Medulla oblongata (tissue), 1 donor: ENCODE results near the gene GPC6.

Experiments used
- DNase-seq: peaks from one replicate; pipeline ENCODE4 v3.0.0-alpha.2; 2015; ENCODE audit errors: extremely low spot score

Gene GPC6

DNA sequence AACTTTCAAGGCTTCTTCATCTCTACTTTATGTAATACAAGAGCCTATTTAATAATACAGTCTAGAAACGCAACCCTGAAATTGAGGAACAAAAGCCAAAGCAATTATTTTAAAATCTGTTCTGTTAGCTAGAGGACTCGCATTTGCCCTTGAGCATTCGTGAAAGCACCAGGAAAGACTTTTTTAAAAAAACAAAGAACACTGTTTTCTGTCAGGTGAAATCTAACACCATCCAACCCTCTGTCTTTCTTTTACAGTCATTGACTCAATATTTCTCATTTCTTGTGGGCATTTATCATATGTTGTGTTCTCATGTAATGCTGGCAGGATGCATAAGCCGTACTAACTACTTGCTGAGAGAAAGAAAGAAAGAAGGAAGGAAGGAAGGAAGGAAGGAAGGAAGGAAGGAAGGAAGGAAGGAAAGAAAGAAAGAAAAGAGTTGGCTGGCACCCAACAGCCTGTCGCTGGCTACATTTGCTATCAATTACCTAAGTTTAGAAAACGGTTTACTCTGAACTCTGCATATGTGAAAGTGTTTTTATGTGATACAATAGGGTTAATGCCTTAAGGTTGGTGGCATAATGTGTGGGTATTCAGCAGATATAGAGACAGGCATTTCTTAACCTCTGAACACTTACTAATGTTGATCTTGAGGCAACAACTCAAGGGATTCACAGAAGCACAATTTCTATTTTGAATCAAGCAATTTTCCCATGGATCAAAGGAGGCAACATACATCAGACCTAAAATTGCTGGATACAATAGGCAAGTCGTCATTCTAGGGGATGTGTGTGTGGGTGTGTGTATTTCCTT is 807.4 kb downstream of the GPC6 start:
- DNase-seq = no peak

DNA sequence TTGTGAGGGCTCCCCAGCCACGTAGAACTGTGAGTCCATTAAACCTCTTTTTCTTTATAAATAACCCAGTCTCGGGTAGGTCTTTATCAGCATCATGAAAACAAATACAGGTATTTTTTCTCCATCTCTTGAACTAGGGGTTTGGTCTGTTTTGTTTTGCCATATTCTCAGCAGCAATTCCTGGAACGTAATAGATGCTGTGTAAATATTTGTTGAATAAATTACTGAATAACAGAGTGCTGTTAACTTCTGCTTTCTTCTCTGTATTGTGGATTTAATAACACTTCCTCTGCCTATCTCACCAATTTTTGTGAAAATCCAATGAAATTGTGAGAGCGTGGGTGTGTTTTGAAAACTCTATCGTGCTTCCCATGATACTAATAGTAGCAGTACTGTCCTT is 823.4 kb downstream of the GPC6 start:
- DNase-seq = no peak

DNA sequence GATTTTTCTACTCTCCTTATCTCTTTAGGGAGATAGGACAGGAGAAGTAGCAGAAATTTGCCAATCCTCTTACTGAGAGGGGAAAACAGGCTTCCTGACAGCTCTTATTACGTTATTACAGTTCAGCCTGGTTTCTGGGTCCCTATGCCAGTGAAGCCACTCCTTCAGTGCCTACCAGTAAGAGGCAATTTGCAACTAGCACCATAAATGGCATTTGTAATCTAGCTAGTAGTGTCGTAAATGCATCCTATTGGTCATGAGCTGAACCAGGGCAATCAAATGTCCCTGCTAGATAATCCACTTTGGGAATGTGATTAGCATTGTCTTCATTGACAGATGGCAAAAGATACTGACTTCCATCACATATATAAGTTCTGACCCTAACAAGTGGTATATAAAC is 824.1 kb downstream of the GPC6 start:
- DNase-seq = no peak

DNA sequence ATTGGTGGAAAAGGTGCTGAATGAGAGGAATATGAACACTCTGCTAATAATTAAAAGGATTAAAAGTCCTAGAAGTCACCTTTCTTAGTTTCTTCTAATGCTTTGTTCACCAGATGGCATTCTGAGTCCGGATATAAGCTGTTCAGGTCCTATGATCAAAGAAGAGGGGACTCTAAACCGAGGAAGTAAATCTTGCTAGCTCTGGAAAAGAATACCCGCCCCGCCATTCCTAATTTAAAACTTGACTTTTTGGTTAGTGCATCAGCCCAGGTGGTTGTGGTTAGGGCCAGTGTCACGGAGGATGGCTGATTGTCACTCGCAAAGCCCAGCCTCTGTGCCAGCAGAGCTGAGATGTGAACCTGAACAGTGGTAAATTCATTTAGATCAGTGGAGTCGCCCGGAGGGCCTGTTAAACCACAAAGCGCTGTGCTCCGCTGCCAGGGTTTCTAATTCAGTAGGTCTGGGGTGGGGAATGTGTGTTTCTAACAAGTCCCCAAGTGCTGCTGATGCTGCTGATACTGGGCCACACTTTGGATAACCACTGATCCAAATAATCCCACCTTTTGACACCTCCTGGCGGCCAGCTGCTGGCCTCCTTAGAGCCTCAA is 827.5 kb downstream of the GPC6 start:
- DNase-seq = no peak

DNA sequence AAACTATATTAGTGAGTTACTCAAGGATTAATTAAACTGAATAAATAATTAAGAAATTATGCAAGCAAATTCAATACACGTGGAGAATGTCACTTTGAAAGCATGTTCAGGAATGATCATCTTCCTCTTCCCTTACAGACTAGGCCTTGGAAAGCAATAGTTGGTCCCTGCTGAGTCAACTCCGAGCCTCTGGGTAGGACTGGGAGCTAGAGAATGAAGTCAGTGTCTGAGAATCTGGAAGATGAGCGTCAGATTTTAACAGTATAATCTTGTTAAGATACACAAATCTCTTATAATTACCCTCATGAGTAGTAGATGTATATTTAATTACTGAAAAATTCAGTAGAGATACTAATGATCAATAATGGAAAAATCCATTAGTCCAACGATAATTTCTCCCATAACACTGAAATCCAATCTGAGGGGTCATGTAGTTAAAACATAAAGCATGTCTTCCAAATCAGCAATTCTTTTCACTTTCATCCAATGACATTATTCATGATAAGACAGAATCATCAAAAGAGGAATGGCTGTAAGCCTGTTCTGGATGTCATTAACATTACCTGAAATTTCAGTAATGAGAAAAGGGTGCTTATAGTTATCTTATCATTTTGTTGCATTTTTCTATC is 829.9 kb downstream of the GPC6 start:
- DNase-seq = no peak

DNA sequence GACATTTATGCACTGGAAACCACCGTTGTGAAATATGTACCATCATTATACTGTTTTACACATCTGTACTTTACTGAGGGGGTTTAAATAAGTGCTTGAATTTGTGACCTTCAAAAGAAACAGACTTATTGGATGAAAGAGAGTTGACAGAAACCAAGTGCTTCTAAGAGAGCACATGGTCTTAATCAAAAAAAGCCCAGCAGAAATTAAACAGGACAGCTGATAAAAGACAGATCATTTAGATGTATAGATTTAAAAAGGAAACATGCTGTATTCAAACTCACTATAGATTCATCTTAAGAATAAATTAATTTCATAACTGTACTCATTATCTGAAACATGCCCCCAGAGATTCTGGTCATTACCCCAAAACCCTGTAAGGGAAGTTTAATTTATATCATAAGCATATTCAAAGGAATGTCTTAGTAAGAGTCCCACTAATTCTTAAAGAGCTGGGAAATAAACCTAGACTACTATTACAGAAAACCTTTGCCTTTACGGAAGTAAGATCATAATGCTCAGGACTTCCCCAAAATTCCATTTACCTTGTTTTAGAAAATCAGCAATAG is 831.1 kb downstream of the GPC6 start:
- no peak for DNase-seq

DNA sequence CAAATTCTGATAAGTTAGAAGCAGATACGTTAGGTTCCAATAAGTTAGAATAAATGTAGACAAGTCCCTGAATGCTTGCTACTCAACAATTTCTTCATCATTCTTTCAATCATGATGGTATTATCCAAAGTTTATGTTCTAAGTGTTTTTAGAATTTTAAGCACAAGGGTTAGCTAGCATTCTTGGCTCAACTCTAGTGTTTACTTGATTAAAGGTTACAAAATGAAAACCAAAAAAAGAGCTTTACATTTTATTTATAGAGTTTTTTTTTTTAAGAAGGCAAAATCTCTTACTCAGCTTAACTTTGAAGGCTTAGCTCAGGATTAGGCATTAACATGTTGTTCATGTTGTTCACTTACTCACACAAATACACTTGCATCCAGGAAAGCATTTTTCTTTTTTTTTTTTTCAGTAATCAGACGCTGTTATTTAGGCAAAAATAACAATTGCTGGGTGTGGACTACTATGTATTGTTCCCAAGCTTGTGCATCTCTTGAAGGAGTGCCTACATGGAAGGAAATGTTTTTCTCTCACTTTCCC is 832.3 kb downstream of the GPC6 start:
- no peak for DNase-seq

DNA sequence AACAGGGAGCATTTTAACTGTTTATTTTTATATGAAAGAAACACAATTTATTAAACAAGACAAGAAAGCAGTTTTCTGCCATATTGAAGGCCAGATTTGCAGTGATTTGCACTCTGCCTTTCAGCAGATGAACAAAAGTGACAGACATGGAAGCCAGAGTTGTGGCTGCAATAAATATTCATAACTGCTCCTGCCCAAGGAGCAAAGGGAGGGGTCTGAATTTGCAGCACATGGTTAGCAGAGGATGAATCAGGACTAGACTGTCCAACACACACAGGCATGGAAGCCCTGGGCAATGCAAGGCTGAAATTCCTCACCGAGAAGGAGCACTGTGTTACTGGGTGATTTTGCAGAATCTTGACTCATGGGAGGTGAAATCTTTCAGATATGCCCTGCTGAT is 834.7 kb downstream of the GPC6 start:
- no peak for DNase-seq

DNA sequence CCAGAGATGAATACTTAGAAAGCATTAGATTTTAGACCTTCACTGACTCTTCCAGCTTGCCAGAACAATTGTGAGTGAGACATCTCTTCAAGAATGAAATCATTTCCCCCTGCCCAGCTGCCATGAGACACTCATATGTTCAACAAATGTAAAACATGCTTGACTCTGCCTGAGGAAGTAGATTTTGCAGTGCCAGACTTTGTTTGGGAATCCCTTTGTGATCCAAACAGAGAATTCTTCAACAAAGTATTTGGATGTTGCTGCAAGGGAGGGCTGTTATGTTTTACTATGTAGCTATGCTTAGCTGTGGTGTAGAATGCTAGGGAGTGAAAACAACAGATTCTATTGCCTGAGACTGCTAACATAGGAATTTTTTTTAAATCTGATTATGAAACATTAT is 836.5 kb downstream of the GPC6 start:
- no peak for DNase-seq

DNA sequence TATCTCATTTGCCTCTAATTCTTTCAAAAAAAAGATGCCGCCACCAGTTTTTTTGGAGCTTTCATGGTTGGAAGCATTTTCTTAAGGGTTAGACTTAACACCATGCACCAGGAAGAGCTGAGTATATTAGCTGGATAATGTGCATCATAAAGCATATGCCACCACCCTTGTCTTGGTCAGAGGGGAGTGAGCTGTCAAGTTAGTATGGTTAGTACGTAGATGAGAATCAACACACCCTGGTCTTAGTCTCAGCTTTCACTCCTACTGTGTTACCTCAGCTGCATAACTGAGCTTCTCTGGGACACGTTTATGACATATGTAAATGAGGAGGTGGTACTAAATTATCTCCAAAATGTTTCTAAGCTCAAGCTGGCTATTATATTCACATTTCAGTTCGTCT is 837.2 kb downstream of the GPC6 start:
- no peak for DNase-seq

DNA sequence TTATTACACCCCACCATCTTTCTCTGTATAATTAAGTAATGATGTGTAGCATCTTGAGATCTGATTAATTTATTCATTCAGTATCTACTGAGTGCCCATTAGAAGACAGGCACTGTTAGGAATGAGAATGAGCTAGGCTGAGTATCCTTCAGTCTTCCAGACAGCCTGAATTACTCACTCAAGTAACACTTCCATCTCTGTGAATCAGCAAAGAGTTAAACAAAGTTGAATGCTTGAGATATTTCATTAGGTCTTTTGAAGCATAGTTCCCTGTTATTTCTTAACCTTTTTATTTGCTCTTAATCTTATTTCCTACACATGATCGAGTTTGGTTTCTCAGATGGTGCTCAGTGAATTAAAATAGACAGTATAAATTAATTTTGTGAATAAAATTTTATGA is 839.1 kb downstream of the GPC6 start:
- DNase-seq = no peak

DNA sequence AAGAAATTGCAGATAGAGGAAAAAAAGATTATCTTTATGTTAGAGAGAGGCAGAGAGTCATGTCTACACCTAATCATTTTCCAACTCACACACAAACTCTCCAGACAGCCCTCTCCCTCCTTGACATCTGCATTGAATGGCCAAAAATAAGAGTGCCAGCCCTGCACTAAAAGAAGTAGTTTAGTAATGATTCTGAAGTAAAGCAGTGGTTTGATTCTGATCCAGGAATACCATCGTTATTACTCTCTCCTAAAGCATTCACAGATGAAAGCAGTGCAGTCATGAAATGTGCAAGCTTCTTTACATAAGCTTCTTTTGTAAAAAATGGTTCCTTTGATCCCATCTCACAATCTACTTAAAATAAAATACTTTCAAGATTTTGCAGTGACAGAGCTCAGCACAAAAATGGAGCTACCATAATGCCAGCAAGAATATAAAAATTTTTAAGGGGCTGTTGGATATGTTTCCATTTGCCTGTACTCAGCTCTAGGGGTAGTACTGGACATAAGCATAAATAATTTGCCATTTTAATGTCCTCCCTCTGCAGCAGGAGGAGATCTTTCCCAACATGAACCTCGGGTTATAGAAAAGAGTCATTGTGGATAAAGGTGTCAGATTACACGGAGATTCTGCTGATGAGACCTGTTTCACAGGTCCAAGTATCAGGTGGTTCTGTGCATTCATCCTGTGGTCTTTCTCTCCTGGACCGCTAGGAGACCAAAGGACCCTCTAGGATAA is 846.6 kb downstream of the GPC6 start:
- DNase-seq = no peak

DNA sequence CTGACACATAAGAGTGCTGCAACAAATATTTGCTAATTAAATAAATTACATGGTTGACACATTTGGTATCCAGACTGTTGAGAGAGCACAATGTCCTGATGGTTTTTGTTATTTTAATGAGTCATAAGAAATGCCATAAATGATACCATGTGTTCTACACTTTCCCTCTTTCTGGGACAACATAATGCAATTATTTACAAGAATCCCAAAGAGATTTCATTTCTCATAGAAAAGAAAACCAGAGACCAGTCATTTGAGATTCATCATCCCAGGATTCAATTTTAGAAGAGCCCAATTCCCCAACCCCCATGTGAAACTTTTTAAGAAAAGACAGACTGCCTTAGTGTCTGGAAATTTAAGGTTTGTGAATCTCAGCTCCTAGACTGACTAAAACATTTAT is 853.3 kb downstream of the GPC6 start:
- no peak for DNase-seq

DNA sequence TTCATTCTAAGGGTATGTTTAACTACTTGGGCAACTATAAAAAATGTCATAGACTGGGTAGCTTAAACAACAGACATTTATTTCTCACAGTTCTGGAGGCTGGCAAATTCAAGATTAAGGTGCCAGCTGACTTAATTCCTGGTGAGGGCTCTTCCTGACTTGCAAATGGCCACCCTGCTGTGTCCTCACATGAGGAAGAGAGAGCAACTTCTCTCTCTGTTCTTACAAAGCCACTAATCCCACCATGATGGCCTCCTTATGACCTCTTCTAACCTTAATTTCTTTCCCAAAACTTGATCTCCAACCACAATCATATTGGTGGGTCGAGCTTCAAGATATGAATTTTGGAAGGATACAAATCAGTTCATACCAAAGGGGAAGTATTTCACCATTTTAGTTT is 853.9 kb downstream of the GPC6 start:
- no peak for DNase-seq

DNA sequence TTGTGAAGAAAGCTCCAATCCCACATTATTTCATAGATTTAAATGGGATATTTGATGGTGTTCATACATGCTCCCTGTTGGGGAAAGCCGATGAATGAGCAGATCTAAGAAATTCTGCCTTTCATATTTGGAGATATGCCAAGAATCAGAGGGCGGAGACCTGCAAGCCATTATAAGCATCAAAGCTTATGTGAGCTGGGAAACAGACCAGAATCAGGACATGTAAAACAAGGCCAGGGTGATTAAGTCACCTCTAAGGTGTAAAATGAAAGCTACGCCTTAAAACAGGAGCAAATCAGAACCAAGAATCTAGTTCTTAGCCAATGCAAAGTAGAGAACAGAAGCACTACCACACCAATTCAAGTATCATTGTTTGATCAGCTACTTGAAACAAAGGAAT is 860.5 kb downstream of the GPC6 start:
- DNase-seq = no peak

DNA sequence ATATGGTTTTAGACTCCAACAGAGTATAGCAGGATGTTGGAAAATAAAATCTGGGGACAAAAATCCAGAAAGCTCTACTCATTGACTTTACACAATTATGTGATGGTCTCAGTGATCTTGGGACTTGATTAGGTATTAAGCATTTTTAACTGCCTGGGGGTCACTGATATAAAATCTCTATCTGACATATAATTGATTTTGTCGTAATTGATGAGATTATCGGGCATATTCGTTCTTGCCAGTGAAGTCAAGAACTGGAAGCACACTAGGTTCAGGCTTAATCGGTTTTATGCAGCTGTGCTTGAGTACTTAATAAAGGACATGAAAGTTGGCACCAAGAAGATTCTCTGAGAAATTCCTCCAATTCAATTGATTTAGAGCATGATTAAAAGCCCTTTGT is 862.1 kb downstream of the GPC6 start:
- DNase-seq = no peak

DNA sequence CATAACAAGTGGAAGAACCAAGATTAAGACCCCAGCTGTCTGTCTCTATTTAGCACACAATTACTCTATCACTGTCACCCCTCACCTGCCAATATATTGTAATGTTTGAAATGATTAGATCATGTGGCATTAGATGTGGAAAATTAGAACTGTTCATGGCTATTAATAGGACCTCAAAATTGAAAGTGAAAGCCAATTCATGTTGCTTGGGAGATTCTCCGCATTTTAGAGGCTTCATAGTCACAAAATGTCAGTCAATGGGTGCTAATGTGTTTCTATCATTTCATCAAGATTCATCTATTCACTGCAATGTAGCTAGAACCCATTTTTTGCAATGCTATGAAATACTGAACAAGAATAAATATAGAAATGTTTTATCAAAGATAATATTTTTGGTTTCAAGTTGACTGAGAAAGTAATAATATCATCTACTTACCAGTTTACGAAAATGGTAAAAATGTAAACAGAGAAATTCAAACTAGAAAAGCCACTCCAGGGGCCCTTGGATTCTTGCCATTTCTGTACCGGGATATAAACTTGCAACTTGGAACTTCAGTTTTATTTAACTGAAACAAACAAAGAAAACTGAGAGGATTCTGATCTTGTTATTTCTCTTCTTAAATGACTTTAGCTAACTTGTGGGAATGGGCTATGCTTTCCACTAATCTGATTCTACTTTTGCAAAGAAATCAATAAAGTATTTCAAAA is 864.3 kb downstream of the GPC6 start:
- no peak for DNase-seq

DNA sequence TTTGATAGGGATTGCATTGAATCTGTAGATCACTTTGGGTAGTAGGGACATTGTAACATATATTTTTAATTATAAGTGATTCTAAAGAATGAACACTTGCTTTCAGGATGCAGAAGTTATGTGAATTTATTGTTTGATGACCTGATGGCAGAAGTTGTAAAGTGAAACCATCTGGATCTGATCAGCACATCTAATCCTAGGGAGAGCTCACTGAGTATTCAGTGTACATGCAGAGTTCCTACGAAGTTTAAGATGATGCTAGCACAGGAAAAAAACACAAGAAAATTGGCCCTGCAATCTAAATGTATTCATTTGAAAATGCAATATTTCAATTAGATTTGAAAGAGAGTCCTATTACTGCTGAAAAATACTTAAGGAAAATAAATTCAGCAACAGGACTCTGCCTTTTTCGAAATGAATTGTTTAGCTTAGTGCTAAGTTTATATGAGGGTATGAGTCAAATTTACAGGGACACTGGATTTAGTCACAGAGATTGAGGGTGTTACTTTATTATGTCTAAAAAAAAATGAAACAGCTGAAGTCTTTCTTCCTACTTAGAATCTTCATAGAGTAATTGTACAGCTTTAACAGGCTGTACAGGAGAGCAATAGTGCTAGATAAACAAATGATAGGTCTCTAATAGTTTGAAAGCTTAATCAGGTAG is 867.2 kb downstream of the GPC6 start:
- no peak for DNase-seq

DNA sequence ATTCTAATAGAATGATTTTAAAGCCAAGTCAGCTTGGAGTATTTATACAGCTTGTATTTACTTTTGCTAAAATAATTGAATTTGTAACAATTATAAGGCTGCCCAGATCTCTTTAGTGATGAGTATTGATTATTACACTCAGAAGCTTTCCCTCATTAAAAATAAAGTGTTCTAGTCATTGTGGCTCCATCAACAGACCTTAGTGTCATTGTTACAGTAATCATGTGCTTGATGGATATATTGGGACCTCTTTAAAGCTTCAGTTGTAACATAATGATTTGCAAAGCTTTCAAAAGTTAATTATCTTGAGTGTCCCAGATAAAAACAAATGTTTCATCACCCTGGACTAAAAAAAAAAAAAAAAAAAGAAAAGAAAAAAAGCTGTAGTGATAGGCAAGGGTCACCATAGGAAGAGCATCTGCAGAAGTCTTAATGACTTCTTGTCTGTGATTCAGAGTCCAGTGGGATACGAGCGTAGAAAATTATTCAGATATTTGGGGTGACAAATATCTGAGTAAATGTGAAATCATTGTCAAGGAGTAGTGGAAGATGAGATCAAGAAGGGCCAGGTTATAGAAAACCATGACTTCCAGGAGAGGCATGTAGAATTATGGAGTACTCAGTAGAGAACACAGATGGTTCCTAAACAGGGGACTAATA is 883.2 kb downstream of the GPC6 start:
- DNase-seq = no peak

DNA sequence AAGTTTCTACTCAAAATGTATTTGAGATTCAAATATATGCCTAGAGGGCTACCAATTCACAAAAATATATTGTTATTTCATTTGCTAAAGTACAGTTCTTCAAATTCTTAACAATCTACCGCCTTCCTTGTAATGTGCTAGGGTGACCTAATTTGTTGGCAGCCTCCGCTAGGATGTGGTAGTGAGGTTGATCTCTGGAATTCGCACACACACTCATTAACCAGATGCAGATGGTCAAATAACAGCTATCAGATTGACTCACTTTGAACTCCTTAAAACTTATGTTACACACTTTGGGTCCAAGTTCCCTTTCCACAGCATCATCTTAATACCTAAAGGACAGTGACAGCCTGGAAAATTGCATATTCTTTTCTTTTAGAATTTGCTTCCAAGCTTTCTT is 885.6 kb downstream of the GPC6 start:
- no peak for DNase-seq
